Spinal cord (tissue), 10 donors: ENCODE measurements around the gene ARID1A. TPM values are rescaled to one million over a fixed set of nuclear protein-coding genes. Genes with fewer than 3 reads are reported as not detected.
A peak's percentile ranks its signal among the peaks of the same experiment; 100 is the strongest.
"Not testable (repeated sequence)": the region's sequence is repeated elsewhere in the genome, so short reads cannot be mapped to it uniquely, and the experiment has no call there.

ENCODE experiments used
- DNase-seq, 6 donors: peaks; one replicate each; pipeline versions ENCODE4 v3.0.0 to v3.0.0-alpha.2; 2013 to 2015; ENCODE audit warnings: low spot score in 6 of 6, low read depth in 4 of 6
- H3K27ac ChIP-seq: one replicate; pipeline ENCODE4 v1.5.1; 2013; ENCODE audit warnings: low read depth, low read length, control low read depth
- H3K27me3 ChIP-seq: one replicate; pipeline ENCODE4 v1.6.1; 2013; ENCODE audit warnings: low read length; ENCODE audit not compliant: control insufficient read depth, insufficient read depth
- H3K36me3 ChIP-seq: one replicate; pipeline ENCODE4 v1.6.1; 2013; ENCODE audit warnings: low read length; ENCODE audit not compliant: control insufficient read depth, insufficient read depth
- H3K4me1 ChIP-seq: one replicate; pipeline ENCODE4 v1.6.1; 2013; ENCODE audit warnings: low read length; ENCODE audit not compliant: control insufficient read depth, insufficient read depth
- H3K4me3 ChIP-seq: one replicate; pipeline ENCODE4 v1.5.1; 2013; ENCODE audit warnings: low read depth, low read length, control low read depth
- H3K9me3 ChIP-seq: one replicate; pipeline ENCODE4 v1.6.1; 2013; ENCODE audit warnings: low read length; ENCODE audit not compliant: control insufficient read depth, insufficient read depth
- WGBS: methylation state at CpG from one replicate; pipeline ENCODE4 v1.1.5; 2013; ENCODE audit warnings: missing lambda C conversion rate; ENCODE audit not compliant: insufficient coverage; 5-methylcytosine and 5-hydroxymethylcytosine counted together
- polyA plus RNA-seq, 2 donors: library from polyadenylated mRNA; unstranded; fragments of 120-200 nt; gene quantifications; one replicate each; pipeline ENCODE4 v1.2.1, GENCODE V29; 2013; ENCODE audit not compliant: insufficient read length in 2 of 2
- total RNA-seq, 2 donors: library from RNA; depleted of rRNA in 1 of 2; stranded (reverse); fragments of 120-200 nt in 1 of 2; fragments of >200 nt in 1 of 2; gene quantifications; one replicate each; pipeline versions ENCODE4 v1.2.3 to v1.2.4, GENCODE V29; 2013 to 2014
- donor health status: healthy.

The ARID1A gene
- total and polyA plus RNA-seq, 4 donors: 36.0 to 88.3 (median 61.7) TPM

- not testable (repeated sequence) for H3K4me1 ChIP-seq, H3K9me3 ChIP-seq, H3K27me3 ChIP-seq, H3K4me3 ChIP-seq, H3K36me3 ChIP-seq, H3K27ac ChIP-seq
- 94% methylated on average over 2 of the region's 11 CpGs for WGBS
- peak in 2 of 6 donors; percentile 78 to 79 for DNase-seq
Observed at GRCh38 chr1:26810105-26810504, 114.3 kb downstream of the ARID1A start.

GRCh38 chr1:26811057-26811456, 115.2 kb downstream of the ARID1A start:
- peak in 1 of 6 donors; percentile 65 for DNase-seq
- no peaks in the 10 kb centered on the region for H3K4me1 ChIP-seq
- H3K27me3 ChIP-seq: no peaks in the 10 kb centered on the region
- WGBS: 62% methylated on average over 2 of the region's 4 CpGs
- no peaks in the 10 kb centered on the region for H3K36me3 ChIP-seq
- H3K9me3 ChIP-seq: no peaks in the 10 kb centered on the region
- H3K27ac ChIP-seq: no peak overlapping the region
- H3K4me3 ChIP-seq: no peak overlapping the region

- Histone ChIP-seq H3K27me3 (no peaks in the 10 kb centered on the region), H3K27ac (no peak overlapping the region), H3K4me3 (no peak overlapping the region), H3K9me3 (no peaks in the 10 kb centered on the region), H3K36me3 (no peaks in the 10 kb centered on the region), H3K4me1 (no peaks in the 10 kb centered on the region)
- DNase-seq: no peak
Observed at GRCh38 chr1:26811708-26812107, 115.9 kb downstream of the ARID1A start.

GRCh38 chr1:26814377-26814776, 118.6 kb downstream of the ARID1A start:
- no peaks in the 10 kb centered on the region for H3K9me3 ChIP-seq
- no peaks in the 10 kb centered on the region for H3K36me3 ChIP-seq
- no peak overlapping the region for H3K4me3 ChIP-seq
- H3K4me1 ChIP-seq: no peaks in the 10 kb centered on the region
- no peak for DNase-seq
- H3K27me3 ChIP-seq: no peaks in the 10 kb centered on the region
- 100% methylated on average over 1 of the region's 2 CpGs for WGBS
- H3K27ac ChIP-seq: no peak overlapping the region

GRCh38 chr1:26814893-26815292, 119.1 kb downstream of the ARID1A start:
- Histone ChIP-seq H3K9me3 (no peaks in the 10 kb centered on the region), H3K36me3 (no peaks in the 10 kb centered on the region), H3K4me3 (no peak overlapping the region), H3K4me1 (no peaks in the 10 kb centered on the region), H3K27ac (no peak overlapping the region), H3K27me3 (no peaks in the 10 kb centered on the region)
- 87% methylated on average over 3 of the region's 3 CpGs for WGBS
- DNase-seq: no peak

GRCh38 chr1:26820784-26821269, 125.0 kb downstream of the ARID1A start:
- Histone ChIP-seq H3K36me3 (no peaks in the 10 kb centered on the region), H3K4me1 (peaks cover 2% of the 10 kb centered on the region), H3K27ac (no peak overlapping the region), H3K4me3 (no peak overlapping the region), H3K9me3 (no peaks in the 10 kb centered on the region), H3K27me3 (no peaks in the 10 kb centered on the region)
- no peak for DNase-seq
- 80% methylated on average over 2 of the region's 4 CpGs for WGBS

- no CpG with 5 or more reads among the region's 4 CpGs for WGBS
- H3K27me3 ChIP-seq: no peaks in the 10 kb centered on the region
- no peak overlapping the region for H3K27ac ChIP-seq
- H3K36me3 ChIP-seq: no peaks in the 10 kb centered on the region
- no peak for DNase-seq
- peaks cover 13% of the 10 kb centered on the region for H3K4me1 ChIP-seq
- H3K4me3 ChIP-seq: no peak overlapping the region
- H3K9me3 ChIP-seq: no peaks in the 10 kb centered on the region
Observed at GRCh38 chr1:26822737-26823395, 127.1 kb downstream of the ARID1A start.

- Histone ChIP-seq H3K4me3 (no peak overlapping the region), H3K27me3 (no peaks in the 10 kb centered on the region), H3K27ac (no peak overlapping the region), H3K36me3 (peaks cover 8% of the 10 kb centered on the region), H3K4me1 (peaks cover 23% of the 10 kb centered on the region), H3K9me3 (no peaks in the 10 kb centered on the region)
- no peak for DNase-seq
- WGBS: 92% methylated on average over 2 of the region's 3 CpGs
Observed at GRCh38 chr1:26824731-26825130, 128.9 kb downstream of the ARID1A start.

- peak; percentile 36 to 90 (median 54) for DNase-seq
- Histone ChIP-seq H3K4me3 (peak within 1 kb of the TSS; percentile 77), H3K4me1 (peaks cover 23% of the 10 kb centered on the region), H3K27ac (peak within 1 kb of the TSS; percentile 57), H3K27me3 (no peaks in the 10 kb centered on the region), H3K36me3 (peaks cover 15% of the 10 kb centered on the region), H3K9me3 (no peaks in the 10 kb centered on the region)
- under 1% methylated on average over 107 of the region's 107 CpGs for WGBS
Observed at GRCh38 chr1:26826261-26827105, 130.7 kb downstream of the ARID1A start, which contains the start of gene ZDHHC18. ZDHHC18 (plus strand) TSS chr1:26826688; CDS start chr1:26826805, 117 bp downstream.
